ENCODE data around the gene BPIFB1.

GRCh38 chr20:33235696-33236095 lies 47.3 kb upstream of the BPIFB1 start, which contains the start of gene BPIFA1:
- TF ChIP-seq CTCF (IDR thresholded peaks at IDR 0.05), result no peak
- no peak for TF ChIP-seq POLR2A (IDR thresholded peaks at IDR 0.05)
